ENCODE measurements around the gene DDAH1. TPM values are rescaled to one million over a fixed set of nuclear protein-coding genes. Genes with fewer than 3 reads are reported as not detected.

Gene DDAH1
- total RNA-seq, 1 experiment from 2014 or later = 36.3 TPM

DNA sequence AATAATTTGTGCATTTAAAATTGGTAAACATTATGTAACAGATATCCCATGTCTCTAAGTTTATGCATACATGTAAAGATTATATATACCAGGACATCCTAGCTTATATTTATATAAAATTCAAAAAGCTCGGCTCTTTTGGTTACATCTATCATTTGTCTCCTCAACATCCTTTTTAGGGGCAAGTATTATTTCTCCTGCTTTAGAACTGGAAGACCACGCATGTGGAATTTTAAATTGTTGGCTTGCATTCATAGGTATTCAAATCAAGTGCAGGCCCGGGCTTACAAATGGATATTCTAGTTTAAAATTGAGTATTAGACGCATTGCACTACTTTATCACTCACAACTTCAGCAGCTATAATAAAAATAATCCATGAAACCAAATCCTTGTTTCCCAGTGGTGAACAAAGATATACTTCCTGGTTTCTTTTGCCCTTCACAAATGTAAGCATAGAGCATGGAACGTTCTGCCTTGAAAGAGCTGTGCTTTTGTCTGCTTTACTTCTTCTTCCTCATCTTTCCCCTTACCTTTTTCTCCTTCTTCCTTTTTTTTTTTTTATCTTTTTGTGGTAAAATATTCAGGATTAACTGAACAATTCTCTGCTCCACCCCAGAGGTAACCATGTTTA lies 57.1 kb downstream of the DDAH1 start:
- no peak overlapping the region for H3K27ac ChIP-seq (ENCODE audit: insufficient read length, low read depth, low read length)
- no peak overlapping the region for H4K5ac ChIP-seq (ENCODE audit: insufficient read length, low read depth, low read length)
- H3K18ac ChIP-seq (ENCODE audit: insufficient read length, low read depth, low read length) = no peak overlapping the region
- H4K8ac ChIP-seq (replicated peaks; ENCODE audit: insufficient read length, low read depth, low read length) = no peak overlapping the region
- H2BK20ac ChIP-seq (ENCODE audit: low read depth, low read length, poor library complexity, severe bottlenecking) = no peak overlapping the region
- no peak overlapping the region for H3K14ac ChIP-seq (ENCODE audit: insufficient read depth, low read length)
- no peaks in the 10 kb centered on the region for H3K9me3 ChIP-seq (ENCODE audit: control insufficient read depth, low read depth, low read length)
- H4K20me1 ChIP-seq (ENCODE audit: control insufficient read depth, insufficient read depth, insufficient read length) = no peaks in the 10 kb centered on the region
- no CpG with 5 or more reads among the region's 5 CpGs for WGBS (ENCODE audit: extremely low coverage, insufficient read length, low lambda C conversion rate)
- no peak overlapping the region for H3K56ac ChIP-seq (ENCODE audit: insufficient read length, low read depth, low read length)
- H4K91ac ChIP-seq (ENCODE audit: insufficient read length, low read depth, low read length) = no peak overlapping the region
- no peak overlapping the region for H3T11ph ChIP-seq (ENCODE audit: low read length)
- DNase-seq = no peak
- TF ChIP-seq, protein P1, sequence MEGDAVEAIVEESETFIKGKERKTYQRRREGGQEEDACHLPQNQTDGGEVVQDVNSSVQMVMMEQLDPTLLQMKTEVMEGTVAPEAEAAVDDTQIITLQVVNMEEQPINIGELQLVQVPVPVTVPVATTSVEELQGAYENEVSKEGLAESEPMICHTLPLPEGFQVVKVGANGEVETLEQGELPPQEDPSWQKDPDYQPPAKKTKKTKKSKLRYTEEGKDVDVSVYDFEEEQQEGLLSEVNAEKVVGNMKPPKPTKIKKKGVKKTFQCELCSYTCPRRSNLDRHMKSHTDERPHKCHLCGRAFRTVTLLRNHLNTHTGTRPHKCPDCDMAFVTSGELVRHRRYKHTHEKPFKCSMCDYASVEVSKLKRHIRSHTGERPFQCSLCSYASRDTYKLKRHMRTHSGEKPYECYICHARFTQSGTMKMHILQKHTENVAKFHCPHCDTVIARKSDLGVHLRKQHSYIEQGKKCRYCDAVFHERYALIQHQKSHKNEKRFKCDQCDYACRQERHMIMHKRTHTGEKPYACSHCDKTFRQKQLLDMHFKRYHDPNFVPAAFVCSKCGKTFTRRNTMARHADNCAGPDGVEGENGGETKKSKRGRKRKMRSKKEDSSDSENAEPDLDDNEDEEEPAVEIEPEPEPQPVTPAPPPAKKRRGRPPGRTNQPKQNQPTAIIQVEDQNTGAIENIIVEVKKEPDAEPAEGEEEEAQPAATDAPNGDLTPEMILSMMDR (conservative IDR thresholded peaks at IDR 0.05) = no peak
- no peaks in the 10 kb centered on the region for H3K79me1 ChIP-seq (ENCODE audit: insufficient read depth, low read depth, low read length, poor library complexity, severe bottlenecking)
- H3K4me1 ChIP-seq (ENCODE audit: insufficient read depth, low read length) = peaks cover 3% of the 10 kb centered on the region; the same call in 1 of the 2 replicates
- no peak overlapping the region for H3K9ac ChIP-seq (ENCODE audit: extremely low read depth, insufficient read length, low read length)
- no peaks in the 10 kb centered on the region for H3K23me2 ChIP-seq (ENCODE audit: insufficient read length, low read depth, low read length, poor library complexity, severe bottlenecking)
- H2BK120ac ChIP-seq (ENCODE audit: low read depth, low read length, poor library complexity, severe bottlenecking) = no peak overlapping the region
- H3K9me3 Mint-ChIP-seq = no peaks in the 10 kb centered on the region
- H2BK12ac ChIP-seq (ENCODE audit: insufficient read length, low read depth, low read length) = no peak overlapping the region
- H3K27ac Mint-ChIP-seq = peak overlapping the region in 1 of 3 experiments; percentile 80; a peak in 1 of 7 replicates
- no peak overlapping the region for H3K4ac ChIP-seq (ENCODE audit: low read depth, low read length)
- H3K4me3 Mint-ChIP-seq = no peak overlapping the region
- no peak overlapping the region for H2AK5ac ChIP-seq (ENCODE audit: insufficient read length, low read length)
- peaks cover 0 to 2% (median 0%) of the 10 kb centered on the region in 3 experiments; a peak in 1 of 7 replicates for H3K36me3 Mint-ChIP-seq (ENCODE audit: insufficient read depth in 1 of 3, low read depth in 3 of 3)
- peaks cover 34 to 35% of the 10 kb centered on the region in 2 experiments for H3K4me1 Mint-ChIP-seq
- no peak overlapping the region for H3K4me2 ChIP-seq (ENCODE audit: insufficient read depth, insufficient read length, low read length)
- no peak overlapping the region for H2BK5ac ChIP-seq (ENCODE audit: insufficient read length, low read length)
- no peak overlapping the region for H3K23ac ChIP-seq (ENCODE audit: insufficient read length, low read depth, low read length)
- no peaks in the 10 kb centered on the region for H3K79me2 ChIP-seq (ENCODE audit: insufficient read depth, low read length)
- no peaks in the 10 kb centered on the region for H3K27me3 Mint-ChIP-seq (ENCODE audit: low read depth)
- H2BK15ac ChIP-seq (ENCODE audit: low read depth, low read length) = no peak overlapping the region
- H3K27me3 ChIP-seq (ENCODE audit: insufficient read depth, low read length) = no peaks in the 10 kb centered on the region
- H2AFZ ChIP-seq (ENCODE audit: low read length) = no peak overlapping the region

All from H9 (cell line).